ENCODE results near the gene IL1R2. TPM values are rescaled to one million over a fixed set of nuclear protein-coding genes. Genes with fewer than 3 reads are reported as not detected.

IL1R2 gene
- total and polyA plus RNA-seq, 2 of the 13 experiments (the other 11 are each of a cell fraction or from before 2014, with no cell fraction given) = 3.6 to 7.3 TPM

DNA sequence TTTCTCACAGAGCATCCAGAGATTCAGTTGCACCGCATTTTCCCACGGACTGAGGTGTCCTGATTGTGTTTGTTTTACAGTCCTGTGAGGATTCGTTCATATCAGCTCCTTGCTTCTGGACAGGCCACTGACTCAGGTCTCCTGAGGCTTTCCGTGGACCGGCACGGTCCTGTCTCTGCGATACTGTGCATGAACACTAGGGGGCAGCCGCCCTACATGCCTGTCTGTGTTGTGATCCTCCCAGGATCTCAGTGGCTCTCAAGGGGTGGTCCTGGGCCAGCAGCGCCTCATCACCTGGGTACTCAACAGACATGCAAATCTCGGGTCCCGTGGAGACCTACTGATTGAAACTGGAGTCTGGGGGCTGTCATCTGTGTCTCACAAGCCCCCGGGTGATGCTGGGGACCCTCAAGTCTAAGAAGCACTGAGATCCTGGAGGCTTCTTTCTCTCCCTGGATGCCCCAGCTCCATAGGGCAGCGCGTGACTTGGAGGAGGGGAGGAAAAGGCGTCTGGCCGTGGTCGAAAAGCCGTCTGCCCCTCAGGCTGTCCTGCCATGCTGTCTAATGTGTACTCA lies 28.9 kb downstream of the IL1R2 start (continued):
- TF ChIP-seq ASH2L (IDR thresholded peaks at IDR 0.05; ENCODE audit: insufficient read length, low read depth, low read length) (peak; percentile 18), KDM5B (CRISPR knock-in tag; IDR thresholded peaks at IDR 0.05; ENCODE audit: borderline replicate concordance) (peak; percentile 60; the same call in 1 of the 2 replicates), ZNF652 (CRISPR knock-in tag; IDR thresholded peaks at IDR 0.05; ENCODE audit: borderline replicate concordance, low read depth) (peak; percentile 65; the same call in 1 of the 2 replicates), SKI (IDR thresholded peaks at IDR 0.05; ENCODE audit: partially characterized antibody) (peak; percentile 14), NFKB2 (CRISPR knock-in tag; IDR thresholded peaks at IDR 0.05; ENCODE audit: borderline replicate concordance) (peak; percentile 66; the same call in 1 of the 2 replicates), ZNF205 (CRISPR knock-in tag; IDR thresholded peaks at IDR 0.05) (peak; percentile 51; the same call in 1 of the 2 replicates), SMAD9 (CRISPR knock-in tag; IDR thresholded peaks at IDR 0.05) (peak; percentile 70; the same call in 1 of the 2 replicates), PHF5A (CRISPR knock-in tag; IDR thresholded peaks at IDR 0.05; ENCODE audit: low read depth, unreplicated experiment) (no peak), ZNF230 (CRISPR knock-in tag; IDR thresholded peaks at IDR 0.05) (0 out of 2 replicates have a peak, but pooled peaks have one; percentile 57), REXO4 (CRISPR knock-in tag; IDR thresholded peaks at IDR 0.05; ENCODE audit: borderline replicate concordance) (no peak), SNAPC2 (CRISPR knock-in tag; IDR thresholded peaks at IDR 0.05) (no peak), PCBP2 (optimal IDR thresholded peaks at IDR 0.05; ENCODE audit: low read depth, low read length, poor library complexity, severe bottlenecking) (no peak), GATAD2A (CRISPR knock-in tag; IDR thresholded peaks at IDR 0.05) (peak; percentile 91), SP140L (CRISPR knock-in tag; IDR thresholded peaks at IDR 0.05; ENCODE audit: borderline replicate concordance) (0 out of 2 replicates have a peak, but pooled peaks have one; percentile 31), ZNF547 (CRISPR knock-in tag; IDR thresholded peaks at IDR 0.05) (peak; percentile 71; the same call in 1 of the 2 replicates), HOXA5 (CRISPR knock-in tag; IDR thresholded peaks at IDR 0.05) (no peak), SCMH1 (CRISPR knock-in tag; IDR thresholded peaks at IDR 0.05; ENCODE audit: borderline replicate concordance) (no peak), ZFX (CRISPR knock-in tag; IDR thresholded peaks at IDR 0.05; ENCODE audit: low read depth) (peak; percentile 51; the same call in 1 of the 2 replicates), GZF1 (CRISPR knock-in tag; IDR thresholded peaks at IDR 0.05) (no peak)
- TF ChIP-seq, protein P1, sequence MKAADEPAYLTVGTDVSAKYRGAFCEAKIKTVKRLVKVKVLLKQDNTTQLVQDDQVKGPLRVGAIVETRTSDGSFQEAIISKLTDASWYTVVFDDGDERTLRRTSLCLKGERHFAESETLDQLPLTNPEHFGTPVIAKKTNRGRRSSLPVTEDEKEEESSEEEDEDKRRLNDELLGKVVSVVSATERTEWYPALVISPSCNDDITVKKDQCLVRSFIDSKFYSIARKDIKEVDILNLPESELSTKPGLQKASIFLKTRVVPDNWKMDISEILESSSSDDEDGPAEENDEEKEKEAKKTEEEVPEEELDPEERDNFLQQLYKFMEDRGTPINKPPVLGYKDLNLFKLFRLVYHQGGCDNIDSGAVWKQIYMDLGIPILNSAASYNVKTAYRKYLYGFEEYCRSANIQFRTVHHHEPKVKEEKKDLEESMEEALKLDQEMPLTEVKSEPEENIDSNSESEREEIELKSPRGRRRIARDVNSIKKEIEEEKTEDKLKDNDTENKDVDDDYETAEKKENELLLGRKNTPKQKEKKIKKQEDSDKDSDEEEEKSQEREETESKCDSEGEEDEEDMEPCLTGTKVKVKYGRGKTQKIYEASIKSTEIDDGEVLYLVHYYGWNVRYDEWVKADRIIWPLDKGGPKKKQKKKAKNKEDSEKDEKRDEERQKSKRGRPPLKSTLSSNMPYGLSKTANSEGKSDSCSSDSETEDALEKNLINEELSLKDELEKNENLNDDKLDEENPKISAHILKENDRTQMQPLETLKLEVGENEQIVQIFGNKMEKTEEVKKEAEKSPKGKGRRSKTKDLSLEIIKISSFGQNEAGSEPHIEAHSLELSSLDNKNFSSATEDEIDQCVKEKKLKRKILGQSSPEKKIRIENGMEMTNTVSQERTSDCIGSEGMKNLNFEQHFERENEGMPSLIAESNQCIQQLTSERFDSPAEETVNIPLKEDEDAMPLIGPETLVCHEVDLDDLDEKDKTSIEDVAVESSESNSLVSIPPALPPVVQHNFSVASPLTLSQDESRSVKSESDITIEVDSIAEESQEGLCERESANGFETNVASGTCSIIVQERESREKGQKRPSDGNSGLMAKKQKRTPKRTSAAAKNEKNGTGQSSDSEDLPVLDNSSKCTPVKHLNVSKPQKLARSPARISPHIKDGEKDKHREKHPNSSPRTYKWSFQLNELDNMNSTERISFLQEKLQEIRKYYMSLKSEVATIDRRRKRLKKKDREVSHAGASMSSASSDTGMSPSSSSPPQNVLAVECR (CRISPR knock-in tag; IDR thresholded peaks at IDR 0.05; ENCODE audit: borderline replicate concordance) = peak; percentile 19; the same call in 1 of the 2 replicates
- TF ChIP-seq, protein P2, sequence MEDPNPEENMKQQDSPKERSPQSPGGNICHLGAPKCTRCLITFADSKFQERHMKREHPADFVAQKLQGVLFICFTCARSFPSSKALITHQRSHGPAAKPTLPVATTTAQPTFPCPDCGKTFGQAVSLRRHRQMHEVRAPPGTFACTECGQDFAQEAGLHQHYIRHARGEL (CRISPR knock-in tag; IDR thresholded peaks at IDR 0.05) = no peak
- TF ChIP-seq, protein P3, sequence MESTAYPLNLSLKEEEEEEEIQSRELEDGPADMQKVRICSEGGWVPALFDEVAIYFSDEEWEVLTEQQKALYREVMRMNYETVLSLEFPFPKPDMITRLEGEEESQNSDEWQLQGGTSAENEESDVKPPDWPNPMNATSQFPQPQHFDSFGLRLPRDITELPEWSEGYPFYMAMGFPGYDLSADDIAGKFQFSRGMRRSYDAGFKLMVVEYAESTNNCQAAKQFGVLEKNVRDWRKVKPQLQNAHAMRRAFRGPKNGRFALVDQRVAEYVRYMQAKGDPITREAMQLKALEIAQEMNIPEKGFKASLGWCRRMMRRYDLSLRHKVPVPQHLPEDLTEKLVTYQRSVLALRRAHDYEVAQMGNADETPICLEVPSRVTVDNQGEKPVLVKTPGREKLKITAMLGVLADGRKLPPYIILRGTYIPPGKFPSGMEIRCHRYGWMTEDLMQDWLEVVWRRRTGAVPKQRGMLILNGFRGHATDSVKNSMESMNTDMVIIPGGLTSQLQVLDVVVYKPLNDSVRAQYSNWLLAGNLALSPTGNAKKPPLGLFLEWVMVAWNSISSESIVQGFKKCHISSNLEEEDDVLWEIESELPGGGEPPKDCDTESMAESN (CRISPR knock-in tag; conservative IDR thresholded peaks at IDR 0.05) = no peak
- TF ChIP-seq, protein P4, sequence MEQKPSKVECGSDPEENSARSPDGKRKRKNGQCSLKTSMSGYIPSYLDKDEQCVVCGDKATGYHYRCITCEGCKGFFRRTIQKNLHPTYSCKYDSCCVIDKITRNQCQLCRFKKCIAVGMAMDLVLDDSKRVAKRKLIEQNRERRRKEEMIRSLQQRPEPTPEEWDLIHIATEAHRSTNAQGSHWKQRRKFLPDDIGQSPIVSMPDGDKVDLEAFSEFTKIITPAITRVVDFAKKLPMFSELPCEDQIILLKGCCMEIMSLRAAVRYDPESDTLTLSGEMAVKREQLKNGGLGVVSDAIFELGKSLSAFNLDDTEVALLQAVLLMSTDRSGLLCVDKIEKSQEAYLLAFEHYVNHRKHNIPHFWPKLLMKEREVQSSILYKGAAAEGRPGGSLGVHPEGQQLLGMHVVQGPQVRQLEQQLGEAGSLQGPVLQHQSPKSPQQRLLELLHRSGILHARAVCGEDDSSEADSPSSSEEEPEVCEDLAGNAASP (CRISPR knock-in tag; IDR thresholded peaks at IDR 0.05; ENCODE audit: borderline replicate concordance) = peak; percentile 82; the same call in 1 of the 2 replicates
